ENCODE results near the gene USP21. TPM values are rescaled to one million over a fixed set of nuclear protein-coding genes. Genes with fewer than 3 reads are reported as not detected.

USP21 gene
- total and polyA plus RNA-seq, 2 of the 13 experiments (the other 11 are each of a cell fraction or from before 2014, with no cell fraction given) = 10.1 to 33.1 TPM

GRCh38 chr1:161165742-161166668 lies 6.7 kb downstream of the USP21 start, which contains the start of gene PPOX (continued):
- no peak for TF ChIP-seq ZNF550 (CRISPR knock-in tag; IDR thresholded peaks at IDR 0.05; ENCODE audit: borderline replicate concordance)
- TF ChIP-seq AGO2 (optimal IDR thresholded peaks at IDR 0.05; ENCODE audit: low read depth, low read length) = peak; percentile 46
- no peak for TF ChIP-seq ZNF280D (CRISPR knock-in tag; IDR thresholded peaks at IDR 0.05)
- no peak for TF ChIP-seq ZZZ3 (CRISPR knock-in tag; IDR thresholded peaks at IDR 0.05; ENCODE audit: borderline replicate concordance)
- TF ChIP-seq HMG20A (CRISPR knock-in tag; IDR thresholded peaks at IDR 0.05; ENCODE audit: borderline replicate concordance) = no peak
- no peak for TF ChIP-seq ZNF749 (CRISPR knock-in tag; IDR thresholded peaks at IDR 0.05; ENCODE audit: borderline replicate concordance)
- TF ChIP-seq PITX1 (CRISPR knock-in tag; IDR thresholded peaks at IDR 0.05) = peak; percentile 46; the same call in 1 of the 2 replicates
- TF ChIP-seq GTF3A (CRISPR knock-in tag; conservative IDR thresholded peaks at IDR 0.05) = no peak
- no peak for TF ChIP-seq ZNF563 (CRISPR knock-in tag; IDR thresholded peaks at IDR 0.05)
- no peak for TF ChIP-seq ZNF180 (CRISPR knock-in tag; IDR thresholded peaks at IDR 0.05; ENCODE audit: borderline replicate concordance, low read depth)
- TF ChIP-seq TOE1 (CRISPR knock-in tag; IDR thresholded peaks at IDR 0.05) = no peak
- TF ChIP-seq TFAP4 (IDR thresholded peaks at IDR 0.05; ENCODE audit: borderline replicate concordance, low read depth) = peak; percentile 80; the same call in 1 of the 2 replicates
- TF ChIP-seq ZNF781 (CRISPR knock-in tag; IDR thresholded peaks at IDR 0.05; ENCODE audit: borderline replicate concordance, not compliant biosample characterization) = peak; percentile 11
- no peak for TF ChIP-seq MZF1 (CRISPR knock-in tag; IDR thresholded peaks at IDR 0.05; ENCODE audit: borderline replicate concordance)
- TF ChIP-seq ERF (CRISPR knock-in tag; IDR thresholded peaks at IDR 0.05) = peak; percentile 69
- TF ChIP-seq IRF9 (CRISPR knock-in tag; IDR thresholded peaks at IDR 0.05; ENCODE audit: borderline replicate concordance) = no peak
- no peak for TF ChIP-seq CBX1 (IDR thresholded peaks at IDR 0.05; ENCODE audit: low read depth)
- 0 out of 2 replicates have a peak, but pooled peaks have one; percentile 46 for TF ChIP-seq ZNF160 (CRISPR knock-in tag; IDR thresholded peaks at IDR 0.05)
- TF ChIP-seq ATF4 (CRISPR knock-in tag; IDR thresholded peaks at IDR 0.05) = no peak
